ENCODE measurements around the gene LMF1.

Gene LMF1

DNA sequence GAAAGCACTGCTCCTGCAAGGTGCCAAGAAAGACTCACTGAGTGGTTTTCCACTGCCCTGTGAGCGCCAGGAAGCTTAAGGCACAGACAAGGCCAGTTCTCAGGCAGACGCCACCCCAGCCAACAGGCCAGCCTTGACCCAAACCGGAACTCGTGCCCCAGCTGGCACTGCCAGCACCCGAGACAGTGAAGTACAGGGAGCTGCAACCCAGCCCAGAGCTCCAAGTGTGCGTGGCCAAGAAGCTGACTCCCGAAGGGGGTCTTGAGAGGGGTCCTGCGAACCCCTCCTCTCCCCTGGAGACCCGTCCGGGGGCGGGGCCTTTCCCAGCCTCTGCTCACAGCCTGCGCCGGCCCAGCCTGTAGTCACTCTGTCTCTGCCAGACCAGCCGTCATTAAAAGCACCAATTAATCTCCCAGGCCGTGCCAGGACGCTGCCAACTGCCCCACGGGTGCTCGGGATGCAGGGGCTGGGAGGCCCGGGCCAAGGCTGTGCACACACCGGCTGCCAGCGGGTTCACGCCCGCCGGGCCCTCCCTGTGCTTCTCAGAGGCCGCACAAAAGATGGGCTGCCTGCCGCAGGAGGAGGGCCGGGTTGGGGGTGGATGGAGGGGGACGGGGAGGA, 6.4 kb upstream of the LMF1 start:
- no peak overlapping the region for H3K4me3 ChIP-seq (replicated peaks; ENCODE audit: low read depth, low read length)
- TF ChIP-seq CTCF (IDR thresholded peaks at IDR 0.05; ENCODE audit: low read depth, low read length, missing control alignments), result no peak
- DNase-seq (ENCODE audit: extremely low read depth, low read depth), result no peak

GRCh38 chr16:976389-976931, 5.7 kb upstream of the LMF1 start:
- TF ChIP-seq CTCF (IDR thresholded peaks at IDR 0.05; ENCODE audit: low read depth, low read length, missing control alignments), result no peak
- DNase-seq (ENCODE audit: extremely low read depth, low read depth), result no peak
- no peak overlapping the region for H3K4me3 ChIP-seq (replicated peaks; ENCODE audit: low read depth, low read length)

DNA sequence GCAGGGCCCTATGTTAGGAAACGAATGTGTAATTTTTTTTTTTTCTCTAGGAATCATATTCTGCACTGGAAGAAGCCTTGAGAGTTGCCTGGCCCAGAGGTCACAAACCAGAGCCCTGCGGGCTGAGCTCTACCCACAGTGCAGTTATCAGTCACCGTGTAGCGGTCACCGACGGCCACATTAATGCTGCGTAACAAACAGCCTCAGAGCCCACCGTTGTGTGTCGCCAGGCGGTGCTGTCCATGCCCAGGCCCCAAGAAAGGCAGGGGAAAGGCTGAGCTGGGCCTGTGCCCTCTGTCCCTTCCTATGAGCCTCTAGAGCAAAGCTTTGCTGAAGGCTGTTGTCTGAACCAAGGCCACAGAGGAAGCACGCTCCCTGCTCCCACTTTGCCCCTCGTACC, 4.5 kb upstream of the LMF1 start:
- TF ChIP-seq CTCF (IDR thresholded peaks at IDR 0.05; ENCODE audit: low read depth, low read length, missing control alignments), result no peak
- no peak for DNase-seq (ENCODE audit: extremely low read depth, low read depth)

GRCh38 chr16:974611-975261, 4.0 kb upstream of the LMF1 start:
- DNase-seq (ENCODE audit: extremely low read depth, low read depth), result no peak
- TF ChIP-seq CTCF (IDR thresholded peaks at IDR 0.05; ENCODE audit: low read depth, low read length, missing control alignments), result no peak
- H3K4me3 ChIP-seq (replicated peaks; ENCODE audit: low read depth, low read length), result no peak overlapping the region

More for the DNA sequence above, 4.5 kb upstream of the LMF1 start:
- H3K4me3 ChIP-seq (replicated peaks; ENCODE audit: low read depth, low read length), result no peak overlapping the region

DNA sequence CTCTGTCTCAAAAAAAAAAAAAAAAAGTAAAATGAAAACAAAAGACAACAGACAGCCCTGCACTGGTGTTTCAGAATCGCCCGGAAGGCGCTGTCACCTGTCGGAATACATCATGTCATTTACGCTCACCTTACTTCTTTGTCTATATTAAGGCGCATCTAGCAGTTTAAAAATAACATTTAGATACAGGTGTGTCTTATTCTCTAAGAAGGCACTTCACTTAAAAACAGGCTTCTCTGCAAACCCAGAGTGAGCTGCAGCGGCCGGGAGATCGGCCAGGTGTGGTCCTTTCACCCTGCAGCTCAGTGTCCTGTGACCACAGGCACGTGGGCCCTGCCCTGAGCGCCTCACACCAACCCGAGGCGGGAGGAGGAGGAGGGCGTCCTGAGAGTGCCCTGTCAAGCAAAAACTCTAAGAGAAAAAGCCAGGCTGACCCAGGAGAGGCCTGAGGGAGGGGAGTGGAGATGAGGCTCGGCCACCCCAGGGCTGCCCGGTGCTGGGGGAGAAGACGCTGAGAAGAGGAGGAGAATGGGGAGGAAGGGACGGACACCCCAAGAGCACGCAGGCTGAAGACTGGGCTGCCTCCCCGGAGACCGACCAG, 3.3 kb upstream of the LMF1 start:
- no peak for TF ChIP-seq CTCF (IDR thresholded peaks at IDR 0.05; ENCODE audit: low read depth, low read length, missing control alignments)
- H3K4me3 ChIP-seq (replicated peaks; ENCODE audit: low read depth, low read length), result no peak overlapping the region
- no peak for DNase-seq (ENCODE audit: extremely low read depth, low read depth)

- TF ChIP-seq CTCF (IDR thresholded peaks at IDR 0.05; ENCODE audit: low read depth, low read length, missing control alignments), result no peak
- DNase-seq (ENCODE audit: extremely low read depth, low read depth), result no peak
- H3K4me3 ChIP-seq (replicated peaks; ENCODE audit: low read depth, low read length), result no peak overlapping the region
Observed at GRCh38 chr16:973366-973765, 2.6 kb upstream of the LMF1 start.

Data from HFF-Myc (cell line).